Epithelial cell of prostate (primary cell): ENCODE results near the gene KCTD6.

Experiments
- DNase-seq: peaks from one replicate; pipeline ENCODE4 v3.0.0-alpha.2; 2011; ENCODE audit warnings: low read depth, low spot score
- H3K27ac ChIP-seq: fragments of 450-650 bp; 2 replicates; pipeline ENCODE4 v1.5.1; 2017; ENCODE audit warnings: mild to moderate bottlenecking

KCTD6 gene

GRCh38 chr3:58491506-58492402 lies at the start of gene KCTD6:
TSS of gene KCTD6 (plus strand) at chr3:58492096. CDS start at chr3:58498756, 6,660 bp downstream.
- no peak within 1 kb of the TSS for H3K27ac ChIP-seq

GRCh38 chr3:58452176-58452575 lies 39.7 kb upstream of the KCTD6 start:
- DNase-seq: no peak
- no peak overlapping the region for H3K27ac ChIP-seq

More at GRCh38 chr3:58491506-58492402, at the start of gene KCTD6:
- DNase-seq: peak; percentile 52

GRCh38 chr3:58459160-58459559 lies 32.7 kb upstream of the KCTD6 start:
- no peak for DNase-seq
- no peak overlapping the region for H3K27ac ChIP-seq

GRCh38 chr3:58462829-58463180 lies 29.1 kb upstream of the KCTD6 start:
- H3K27ac ChIP-seq: no peak overlapping the region
- DNase-seq: no peak

- peak; percentile 59 for DNase-seq
- no peak overlapping the region for H3K27ac ChIP-seq
Measured at GRCh38 chr3:58463181-58463941, 28.5 kb upstream of the KCTD6 start.

GRCh38 chr3:58463942-58464271 lies 28.0 kb upstream of the KCTD6 start:
- H3K27ac ChIP-seq: no peak overlapping the region
- no peak for DNase-seq

GRCh38 chr3:58464866-58465265 lies 27.0 kb upstream of the KCTD6 start:
- DNase-seq: no peak

GRCh38 chr3:58466899-58467563 lies 24.9 kb upstream of the KCTD6 start:
- H3K27ac ChIP-seq: no peak overlapping the region
- no peak for DNase-seq

More at GRCh38 chr3:58464866-58465265, 27.0 kb upstream of the KCTD6 start:
- H3K27ac ChIP-seq: no peak overlapping the region

GRCh38 chr3:58469096-58469495 lies 22.8 kb upstream of the KCTD6 start:
- no peak overlapping the region for H3K27ac ChIP-seq
- no peak for DNase-seq

- no peak overlapping the region for H3K27ac ChIP-seq
Measured at GRCh38 chr3:58470363-58471024, 21.4 kb upstream of the KCTD6 start.

GRCh38 chr3:58471025-58471887 lies 20.6 kb upstream of the KCTD6 start:
- H3K27ac ChIP-seq: peak overlapping the region; percentile 21
- peak; percentile 84 for DNase-seq

More at GRCh38 chr3:58470363-58471024, 21.4 kb upstream of the KCTD6 start:
- no peak for DNase-seq

GRCh38 chr3:58473275-58473674 lies 18.6 kb upstream of the KCTD6 start:
- H3K27ac ChIP-seq: no peak overlapping the region
- DNase-seq: no peak

GRCh38 chr3:58474348-58474911 lies 17.5 kb upstream of the KCTD6 start:
- no peak overlapping the region for H3K27ac ChIP-seq
- no peak for DNase-seq

GRCh38 chr3:58474967-58475578 lies 16.8 kb upstream of the KCTD6 start:
- no peak for DNase-seq
- H3K27ac ChIP-seq: no peak overlapping the region

GRCh38 chr3:58478781-58479180 lies 13.1 kb upstream of the KCTD6 start:
- DNase-seq: no peak
- H3K27ac ChIP-seq: no peak overlapping the region

GRCh38 chr3:58480309-58480708 lies 11.6 kb upstream of the KCTD6 start:
- no peak overlapping the region for H3K27ac ChIP-seq
- DNase-seq: no peak

GRCh38 chr3:58482917-58483636 lies 8.8 kb upstream of the KCTD6 start:
- H3K27ac ChIP-seq: no peak overlapping the region
- no peak for DNase-seq
